Muscle of back (tissue), 13 donors: ENCODE results near the gene MBD3L1. TPM values are rescaled to one million over a fixed set of nuclear protein-coding genes. Genes with fewer than 3 reads are reported as not detected.

ENCODE experiments used
- DNase-seq, 3 donors: peaks; one replicate each; pipeline versions ENCODE4 v3.0.0 to v3.0.0-alpha.2; 2013
- long read RNA-seq, 9 donors: transcript quantifications; one replicate each; lab custom pipeline, GENCODE V29; 2026
- polyA plus RNA-seq, 10 donors: library from polyadenylated mRNA; unstranded; fragments of 120-200 nt; gene quantifications; one replicate each; pipeline ENCODE4 v1.2.1, GENCODE V29; 2013; ENCODE audit not compliant: insufficient read length in 10 of 10

The MBD3L1 gene
- polyA plus RNA-seq = not detected
- long read RNA-seq, donor 1 = 0 reads
- long read RNA-seq, donor 2 = 0 reads
- long read RNA-seq, donor 3 = 0 reads
- long read RNA-seq, donor 4 = 0 reads
- long read RNA-seq, donor 5 = 0 reads
- long read RNA-seq, donor 6 = 0 reads
- long read RNA-seq, donor 7 = 0 reads
- long read RNA-seq, donor 8 = 0 reads
- long read RNA-seq, donor 9 = 0 reads

- peak; percentile 95 to 98 (median 97) for DNase-seq
Measured at GRCh38 chr19:8832132-8833021, at the start of gene MBD3L1, which contains the start of gene ZNF558. Gene MBD3L1, plus strand, starts transcription at chr19:8832377. Its CDS starts 10,302 bp downstream, at chr19:8842679. Gene ZNF558, minus strand, starts transcription at chr19:8832304. Its CDS starts 9,645 bp downstream, at chr19:8822659.

GRCh38 chr19:8794823-8795222 lies 37.4 kb upstream of the MBD3L1 start:
- no peak for DNase-seq

DNA sequence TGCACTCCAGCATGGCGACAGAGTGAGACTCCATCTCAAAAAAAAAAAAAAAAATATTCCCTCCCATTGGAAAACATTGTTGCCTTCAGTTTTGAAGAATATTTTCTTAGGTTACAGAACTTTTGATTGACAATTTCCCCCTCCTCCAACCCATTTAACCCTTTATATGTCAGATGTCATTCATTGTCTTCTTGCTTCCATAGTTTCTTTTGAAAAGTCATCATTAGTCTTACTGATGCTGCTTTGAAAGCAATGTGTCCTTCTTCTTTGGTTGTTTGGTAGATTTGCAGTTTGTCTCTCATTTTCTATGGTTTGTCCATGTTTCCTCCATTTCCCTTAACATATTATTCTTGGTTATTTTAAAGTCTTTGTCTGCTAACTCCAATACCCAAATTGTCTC lies 25.5 kb upstream of the MBD3L1 start:
- no peak for DNase-seq

DNA sequence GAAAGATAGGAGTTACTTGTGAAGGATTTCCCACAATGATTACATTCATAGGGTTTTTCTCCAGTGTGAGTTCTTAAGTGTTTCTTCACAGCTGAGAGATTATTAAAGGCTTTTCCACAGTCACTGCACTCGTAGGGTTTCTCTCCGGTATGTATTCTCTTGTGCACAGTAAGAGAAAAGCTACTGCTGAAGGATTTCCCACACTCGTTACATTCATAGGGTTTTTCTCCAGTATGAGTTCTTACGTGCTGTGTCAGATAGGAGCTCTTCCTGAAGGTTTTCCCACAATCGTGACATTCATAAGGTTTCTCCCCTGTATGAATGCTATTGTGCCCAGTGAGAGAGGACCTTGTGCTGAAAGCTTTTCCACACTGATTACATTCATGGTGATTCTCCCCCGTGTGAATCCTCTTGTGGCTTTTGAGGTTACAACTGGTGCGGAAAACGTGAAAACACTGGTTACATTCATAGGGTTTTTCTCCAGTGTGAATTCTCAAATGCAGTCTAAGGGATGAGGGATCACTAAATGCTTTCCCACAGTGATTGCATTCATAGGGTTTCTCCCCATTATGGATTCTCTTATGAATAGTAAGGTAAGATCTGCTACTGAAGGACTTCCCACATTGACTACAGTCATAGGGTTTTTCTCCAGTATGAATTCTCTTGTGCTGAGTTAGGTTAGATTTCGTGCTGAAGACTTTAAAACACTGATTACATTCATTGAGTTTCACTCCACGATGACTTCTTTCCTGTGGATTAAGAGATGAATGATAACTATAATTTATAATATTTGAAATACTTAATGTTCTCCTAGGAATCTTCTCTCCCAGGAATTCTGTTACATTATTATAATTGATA lies 20.6 kb upstream of the MBD3L1 start:
- no peak for DNase-seq

GRCh38 chr19:8814176-8814575 lies 18.0 kb upstream of the MBD3L1 start:
- DNase-seq = no peak

DNA sequence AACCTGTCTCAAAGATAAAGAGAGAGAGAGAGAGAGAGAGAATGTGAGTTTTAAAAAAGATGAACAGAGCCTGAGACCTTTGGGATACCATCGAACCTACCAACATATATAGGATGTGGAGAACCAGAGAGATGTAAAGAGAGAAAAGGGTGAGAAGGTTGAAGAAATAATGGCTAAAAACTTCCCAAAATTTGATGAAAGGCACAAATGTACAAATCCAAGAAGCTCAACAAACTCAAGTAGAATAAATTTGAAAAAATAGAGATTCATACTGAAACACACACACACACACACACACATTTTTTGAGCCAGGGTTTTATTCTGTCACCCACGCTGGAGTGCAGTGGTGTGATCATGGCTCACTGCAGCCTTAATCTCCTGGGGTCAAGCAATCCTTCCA lies 16.4 kb upstream of the MBD3L1 start:
- DNase-seq = no peak

- no peak for DNase-seq
Measured at GRCh38 chr19:8820234-8820633, 11.9 kb upstream of the MBD3L1 start.

DNA sequence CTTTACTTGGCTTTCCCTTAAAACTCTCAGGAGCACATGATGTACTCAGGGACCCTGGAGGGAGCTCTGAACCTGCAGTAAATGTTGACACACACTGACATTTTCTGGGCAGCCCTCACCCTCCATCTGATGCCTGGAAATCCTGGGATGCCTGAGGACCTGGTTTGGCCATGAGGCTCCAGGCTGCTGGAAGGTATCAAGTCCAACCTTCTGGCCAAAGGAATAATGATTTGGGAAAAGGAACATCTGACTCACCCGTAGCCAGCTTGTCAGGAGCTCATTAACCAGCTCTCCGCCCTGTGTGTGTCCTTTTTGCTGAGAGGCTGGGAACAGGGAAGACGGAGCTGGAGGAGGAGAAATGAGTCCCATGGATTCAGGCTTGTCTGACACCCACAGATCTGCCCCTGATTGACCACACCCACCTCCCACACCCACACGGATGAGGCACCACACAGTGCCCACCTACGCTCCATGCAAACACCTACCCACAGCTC lies 10.4 kb upstream of the MBD3L1 start:
- no peak for DNase-seq

DNA sequence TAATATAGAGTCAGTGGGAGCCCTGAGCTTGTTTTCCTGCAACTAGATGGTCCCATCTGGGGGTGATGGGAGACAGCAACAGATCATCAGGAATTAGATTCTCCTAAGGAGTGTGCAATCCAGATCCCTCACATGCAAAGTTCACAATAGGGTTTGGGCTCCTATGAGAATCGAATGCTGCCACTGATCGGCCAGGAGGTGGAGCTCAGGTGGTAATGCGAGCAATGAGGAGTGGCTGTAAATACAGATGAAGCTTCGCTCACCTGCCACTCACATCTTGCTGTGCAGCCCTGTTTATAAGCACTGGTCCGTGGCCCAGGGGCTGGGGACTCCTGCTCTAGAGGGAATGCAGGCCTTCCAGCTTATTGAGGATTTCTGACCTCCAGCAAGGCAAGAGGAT lies 5.8 kb upstream of the MBD3L1 start:
- DNase-seq = no peak

- DNase-seq = no peak
Measured at GRCh38 chr19:8827277-8827676, 4.9 kb upstream of the MBD3L1 start.

- no peak for DNase-seq
Measured at GRCh38 chr19:8831373-8831772, 804 bp upstream of the MBD3L1 start.

DNA sequence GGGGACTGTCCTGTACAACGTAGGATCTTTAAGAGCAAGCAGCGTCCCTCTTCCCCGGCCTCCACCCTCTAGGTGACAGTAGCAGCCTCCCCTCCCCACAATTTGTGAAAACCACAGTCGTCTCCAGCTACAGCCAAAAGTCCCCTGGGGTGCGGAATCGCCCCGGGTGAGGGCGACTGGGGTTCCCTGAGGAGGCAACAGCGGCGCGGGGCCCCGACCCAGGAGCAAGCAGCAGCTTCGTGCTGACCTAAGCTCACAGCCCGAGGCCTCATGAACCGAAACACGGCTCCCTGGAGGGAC lies 395 bp upstream of the MBD3L1 start:
- no peak for DNase-seq

- no peak for DNase-seq
Measured at GRCh38 chr19:8835446-8835845, 3.3 kb downstream of the MBD3L1 start.

GRCh38 chr19:8835877-8836276 lies 3.7 kb downstream of the MBD3L1 start:
- no peak for DNase-seq

GRCh38 chr19:8840708-8841107 lies 8.5 kb downstream of the MBD3L1 start:
- DNase-seq = no peak

GRCh38 chr19:8846819-8847218 lies 14.6 kb downstream of the MBD3L1 start:
- DNase-seq = no peak

DNA sequence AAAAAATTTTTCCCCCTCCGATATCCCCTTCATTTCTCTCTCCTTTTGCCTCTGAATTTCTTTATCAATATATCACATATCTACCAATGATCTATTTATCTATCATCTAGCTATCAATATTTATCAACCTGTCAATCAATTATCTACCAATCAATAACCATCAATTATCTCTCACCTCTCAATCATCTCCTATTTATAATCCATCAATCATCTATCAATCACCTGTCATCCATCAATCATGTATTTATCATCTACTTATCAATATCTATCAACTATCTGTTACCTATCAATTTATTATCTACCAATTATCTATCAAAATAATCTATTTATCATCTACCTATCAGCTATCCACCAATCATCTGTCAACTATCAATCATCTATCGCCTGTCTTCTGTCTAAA lies 17.1 kb downstream of the MBD3L1 start:
- no peak for DNase-seq

DNA sequence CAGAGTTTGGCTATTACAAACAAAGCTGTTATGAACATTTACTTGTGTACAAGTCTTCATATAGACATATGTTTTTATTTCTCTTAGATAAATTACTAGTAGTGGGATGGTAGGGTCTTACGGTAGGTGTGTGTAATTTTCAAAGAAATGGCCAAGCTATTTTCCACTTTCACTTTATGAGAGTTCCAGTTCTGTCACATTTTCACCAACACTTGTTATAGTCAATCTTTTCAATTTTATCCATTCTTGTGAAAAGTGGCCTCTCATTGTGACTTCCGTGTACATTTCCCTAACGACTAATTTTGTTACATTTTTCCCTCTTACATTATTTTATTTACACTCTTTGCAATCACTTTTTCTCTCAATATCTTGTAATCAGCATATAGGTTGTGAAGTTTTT lies 18.3 kb downstream of the MBD3L1 start:
- DNase-seq = no peak

DNA sequence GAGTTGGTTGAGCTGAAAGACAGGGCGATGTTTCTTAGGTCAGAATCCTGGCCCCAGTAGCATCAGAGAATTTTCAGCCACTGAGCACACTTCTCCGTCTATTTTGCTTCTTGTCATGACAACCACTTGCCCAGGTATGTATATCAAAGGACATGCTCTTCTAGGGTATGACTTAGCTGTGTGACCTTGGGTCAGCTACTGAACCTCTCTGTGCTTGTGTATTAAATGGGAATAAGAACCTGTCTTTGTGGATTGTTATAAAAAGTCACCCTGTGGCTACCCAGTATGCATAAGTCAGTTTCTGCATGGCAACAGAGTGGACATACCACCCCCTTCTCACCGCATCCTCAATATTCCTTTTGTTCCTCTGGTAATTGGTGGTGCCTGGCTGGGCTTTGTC lies 26.1 kb downstream of the MBD3L1 start:
- DNase-seq = no peak

- DNase-seq = no peak
Measured at GRCh38 chr19:8866344-8866743, 34.2 kb downstream of the MBD3L1 start.

DNA sequence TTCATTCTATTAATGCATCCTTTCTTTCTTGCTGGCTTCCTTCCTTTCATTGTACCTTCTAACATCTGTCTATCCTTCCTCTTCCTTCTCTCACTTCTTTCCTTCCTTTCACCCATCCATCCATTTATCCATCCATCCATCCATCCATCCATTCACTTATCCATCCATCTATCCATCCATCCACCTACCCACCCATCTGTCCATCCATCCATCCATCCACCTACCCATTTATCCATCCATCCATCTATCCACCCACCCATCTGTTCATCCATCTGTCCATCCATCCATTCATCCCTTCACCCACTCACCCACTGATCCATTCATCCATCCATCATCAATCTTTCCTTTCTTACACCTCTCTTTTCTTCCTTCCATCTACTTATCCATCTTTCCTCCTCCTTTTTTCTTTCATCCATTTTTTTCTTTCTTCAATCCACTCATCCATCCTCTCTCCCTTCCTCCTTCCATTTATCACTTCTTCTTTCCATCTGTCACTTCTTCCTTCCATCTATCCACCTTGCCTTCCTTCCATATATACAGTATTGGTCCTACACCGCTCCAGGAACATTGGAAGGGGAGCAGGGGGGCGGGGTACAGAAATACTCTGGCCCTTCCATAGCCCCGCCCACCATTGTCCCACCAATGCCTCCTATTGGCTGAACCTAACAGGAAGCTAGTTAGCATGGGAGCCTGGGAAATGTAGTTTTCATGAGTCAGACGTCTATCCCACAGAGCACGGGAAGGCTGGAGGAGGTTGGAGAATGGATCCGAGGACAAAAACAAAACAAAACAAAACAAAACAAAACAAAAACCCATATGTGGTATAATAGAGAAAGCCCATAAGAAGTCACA lies 45.9 kb downstream of the MBD3L1 start:
- no peak for DNase-seq
